Stimulated activated CD8-positive, alpha-beta memory T cell treated with anti-CD3 and anti-CD28 coated beads, Interleukin-4, amount 100 ng/mL, for 24 hours (primary cell): Measurements from ENCODE around the gene CDC42EP3.

Experiments
- DNase-seq: peaks from one replicate; pipeline ENCODE4 v3.0.0-alpha.2; 2020; ENCODE audit warnings: low read depth

Gene CDC42EP3

DNA sequence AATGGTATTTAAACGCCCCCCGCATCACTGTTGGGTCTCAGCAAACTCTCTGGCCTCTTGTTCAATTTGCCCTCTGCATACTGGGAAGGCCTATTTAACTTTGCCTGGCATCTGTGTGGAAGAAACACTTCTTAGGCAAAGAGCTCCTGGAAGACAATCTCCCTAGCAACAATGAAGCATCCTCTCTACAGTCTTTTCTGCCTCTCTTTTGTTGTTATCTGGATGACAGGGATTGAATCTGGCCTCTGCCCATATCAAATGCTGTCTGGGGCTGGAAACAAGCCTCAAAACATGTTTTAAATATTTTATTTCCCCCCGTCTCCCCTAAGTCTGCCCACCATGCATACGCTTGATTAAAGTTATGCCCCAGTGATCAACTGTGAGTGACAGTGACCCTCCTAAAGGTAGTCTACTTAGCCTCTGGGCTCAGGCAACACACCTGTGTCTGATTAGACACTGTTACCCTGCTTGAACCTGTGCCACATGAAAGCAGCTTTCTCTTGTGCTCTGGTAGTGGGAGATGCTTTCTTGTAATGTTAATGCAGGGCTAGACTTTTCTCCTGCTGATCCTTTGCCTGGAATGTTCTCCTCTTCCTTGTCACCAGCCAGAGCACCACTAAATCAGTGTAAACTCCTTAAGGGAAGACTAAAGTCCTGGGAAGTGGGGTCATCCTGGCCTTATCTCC, 34.9 kb downstream of the CDC42EP3 start:
- DNase-seq: no peak

- peak; percentile 48 for DNase-seq
Measured at GRCh38 chr2:37635504-37636380, 35.7 kb downstream of the CDC42EP3 start.

DNA sequence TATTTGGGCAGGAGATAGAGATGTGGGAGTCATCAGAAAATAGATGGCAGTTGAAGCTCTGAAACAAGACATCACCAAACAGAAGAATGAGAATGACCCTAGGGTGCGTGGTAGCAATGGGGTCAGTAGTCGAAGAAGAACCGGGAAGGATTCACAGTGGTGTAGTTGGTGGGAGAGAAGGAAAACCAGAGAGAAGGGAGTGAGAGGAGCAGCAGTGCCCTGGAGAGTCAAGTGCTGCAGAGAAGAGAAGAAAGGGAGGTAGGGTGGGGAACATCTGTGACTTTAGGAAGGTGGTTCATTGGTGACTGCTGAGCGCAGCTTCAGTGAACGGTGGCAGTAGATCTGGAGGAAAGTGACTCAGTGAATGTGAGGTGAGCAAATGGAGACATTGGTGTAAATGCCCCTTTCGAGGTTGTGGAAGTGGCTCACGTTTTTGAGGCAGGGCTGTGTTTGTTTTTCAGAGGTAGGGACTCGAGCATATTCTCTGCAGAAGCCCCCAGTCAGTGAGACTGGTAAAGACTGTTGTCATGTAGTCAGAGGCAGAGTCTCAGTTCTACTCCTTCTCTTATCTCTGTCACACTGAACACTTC, 36.4 kb downstream of the CDC42EP3 start:
- DNase-seq: no peak

GRCh38 chr2:37633845-37634244, 37.6 kb downstream of the CDC42EP3 start:
- DNase-seq: no peak

- no peak for DNase-seq
Measured at GRCh38 chr2:37633234-37633633, 38.2 kb downstream of the CDC42EP3 start.

- DNase-seq: no peak
Measured at GRCh38 chr2:37632310-37632709, 39.1 kb downstream of the CDC42EP3 start.

GRCh38 chr2:37631698-37632097, 39.7 kb downstream of the CDC42EP3 start:
- DNase-seq: no peak

- no peak for DNase-seq
Measured at GRCh38 chr2:37631292-37631691, 40.1 kb downstream of the CDC42EP3 start.

- DNase-seq: no peak
Measured at GRCh38 chr2:37630776-37631175, 40.7 kb downstream of the CDC42EP3 start.

DNA sequence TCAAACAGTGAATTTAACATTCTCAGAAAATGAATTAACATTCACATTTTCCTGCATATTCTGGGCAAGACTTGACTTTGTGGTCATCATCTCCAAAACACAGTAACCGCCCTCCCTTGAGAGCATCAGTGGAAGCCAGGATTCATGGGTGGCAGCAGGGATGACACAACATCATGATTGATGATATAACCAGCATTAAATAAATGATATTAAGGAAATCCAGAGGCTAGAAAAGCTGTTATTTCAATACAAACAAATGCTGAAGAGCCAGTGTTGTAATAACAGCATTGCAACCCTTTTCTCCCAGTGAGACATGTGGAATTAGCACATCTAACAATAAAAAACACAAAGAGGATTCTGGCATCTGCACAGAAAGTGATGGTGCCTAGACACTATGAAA, 41.1 kb downstream of the CDC42EP3 start:
- no peak for DNase-seq

DNA sequence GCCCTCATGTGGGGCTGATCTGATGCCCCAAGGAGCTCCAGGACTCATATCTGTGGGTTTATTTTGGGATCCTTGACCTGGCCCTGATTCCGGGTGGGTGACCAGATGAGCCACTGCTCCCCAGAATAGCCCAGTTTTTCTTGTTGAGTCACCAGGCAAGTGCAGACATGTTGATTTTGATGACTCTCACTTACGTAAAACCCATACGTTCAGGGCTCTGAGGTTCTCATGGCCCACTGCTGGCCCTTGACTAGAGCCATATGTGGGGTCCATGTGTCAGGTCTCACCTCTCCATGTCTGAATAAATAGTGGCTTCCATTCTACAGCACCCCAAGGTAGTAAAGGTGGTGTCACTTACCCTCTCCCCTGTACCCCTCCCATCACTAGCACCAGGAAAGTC, 41.9 kb downstream of the CDC42EP3 start:
- no peak for DNase-seq

- DNase-seq: no peak
Measured at GRCh38 chr2:37627710-37628109, 43.7 kb downstream of the CDC42EP3 start.

DNA sequence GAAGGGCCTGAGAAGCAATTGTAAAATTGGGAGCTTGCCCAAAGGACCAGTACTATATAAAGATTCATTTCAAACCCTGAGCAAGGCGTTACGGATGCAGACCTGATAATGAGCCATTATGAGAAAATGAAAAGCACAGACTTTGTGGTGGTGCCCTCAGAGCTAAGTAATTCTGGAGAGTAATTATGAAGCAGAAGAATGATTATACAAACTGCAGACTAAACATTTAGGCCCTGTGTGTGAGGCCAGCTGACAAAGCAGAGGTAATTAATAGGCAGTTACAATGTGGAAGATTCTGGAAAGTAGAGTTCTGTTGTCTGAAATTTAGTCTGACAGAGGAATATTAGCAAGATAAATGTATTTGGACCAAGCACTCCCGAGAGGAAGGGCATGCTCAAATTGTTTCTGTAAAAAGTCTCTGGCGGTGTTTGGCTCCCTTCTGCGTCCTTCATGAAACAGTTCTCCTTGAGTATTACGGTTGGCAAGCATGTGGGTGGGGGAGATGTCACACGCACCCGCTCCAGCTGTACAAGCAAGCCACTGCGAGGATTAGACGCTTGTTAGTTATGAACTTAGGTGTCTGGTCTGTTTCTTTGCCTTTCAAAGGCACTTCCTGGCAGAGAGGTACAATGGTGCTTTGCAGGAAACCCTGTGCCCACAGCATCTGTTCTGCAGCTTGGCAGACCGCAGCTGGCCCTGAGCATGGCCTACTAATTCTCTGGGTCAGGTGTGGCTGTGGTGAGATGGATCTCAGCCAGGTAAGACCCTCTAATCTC, 45.5 kb downstream of the CDC42EP3 start:
- DNase-seq: peak; percentile 28

GRCh38 chr2:37625156-37625555, 46.3 kb downstream of the CDC42EP3 start:
- no peak for DNase-seq

DNA sequence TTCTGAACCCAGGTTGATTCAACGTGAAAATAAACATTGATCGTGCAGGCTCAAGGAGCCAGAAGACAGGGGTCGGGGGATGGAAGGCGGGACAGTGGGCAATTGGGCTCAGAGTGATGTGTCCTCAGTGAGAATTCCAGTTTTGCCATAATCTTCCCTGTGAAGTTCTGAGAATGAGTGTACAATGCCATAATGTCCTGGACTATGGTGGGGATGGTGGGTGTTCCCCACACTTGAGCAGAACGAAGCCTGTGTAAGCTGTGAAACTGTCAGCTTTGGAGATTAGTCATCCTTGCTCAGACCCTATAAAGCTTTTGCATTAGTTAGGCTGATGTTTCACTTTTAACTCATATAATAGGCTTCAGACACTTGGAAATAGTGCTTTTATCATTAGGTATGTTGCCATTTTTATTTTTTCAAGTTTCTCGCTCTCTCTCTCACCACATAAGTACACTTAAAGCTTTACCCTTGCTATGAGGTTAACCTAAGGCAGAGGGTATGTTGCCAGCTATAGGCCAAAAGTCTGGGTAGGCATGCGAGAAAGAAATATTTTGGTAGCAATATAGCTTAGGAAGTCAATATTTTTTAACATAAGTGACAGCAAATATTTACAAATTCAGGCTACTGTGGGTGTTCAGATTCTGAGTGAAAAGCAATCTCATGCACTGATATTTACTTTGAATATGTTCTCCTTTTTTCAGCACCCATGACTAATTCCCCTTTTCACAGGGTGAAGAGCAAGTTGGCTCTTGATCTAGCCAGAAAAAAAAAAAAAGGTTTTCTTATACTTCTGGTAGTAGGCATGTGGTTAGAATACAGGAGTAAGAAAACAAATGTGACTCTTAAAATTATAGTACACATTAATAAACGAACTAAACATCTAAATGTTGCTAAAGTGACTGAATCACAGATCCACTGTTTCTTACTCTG, 47.2 kb downstream of the CDC42EP3 start:
- no peak for DNase-seq

- DNase-seq: no peak
Measured at GRCh38 chr2:37623406-37623805, 48.0 kb downstream of the CDC42EP3 start.

DNA sequence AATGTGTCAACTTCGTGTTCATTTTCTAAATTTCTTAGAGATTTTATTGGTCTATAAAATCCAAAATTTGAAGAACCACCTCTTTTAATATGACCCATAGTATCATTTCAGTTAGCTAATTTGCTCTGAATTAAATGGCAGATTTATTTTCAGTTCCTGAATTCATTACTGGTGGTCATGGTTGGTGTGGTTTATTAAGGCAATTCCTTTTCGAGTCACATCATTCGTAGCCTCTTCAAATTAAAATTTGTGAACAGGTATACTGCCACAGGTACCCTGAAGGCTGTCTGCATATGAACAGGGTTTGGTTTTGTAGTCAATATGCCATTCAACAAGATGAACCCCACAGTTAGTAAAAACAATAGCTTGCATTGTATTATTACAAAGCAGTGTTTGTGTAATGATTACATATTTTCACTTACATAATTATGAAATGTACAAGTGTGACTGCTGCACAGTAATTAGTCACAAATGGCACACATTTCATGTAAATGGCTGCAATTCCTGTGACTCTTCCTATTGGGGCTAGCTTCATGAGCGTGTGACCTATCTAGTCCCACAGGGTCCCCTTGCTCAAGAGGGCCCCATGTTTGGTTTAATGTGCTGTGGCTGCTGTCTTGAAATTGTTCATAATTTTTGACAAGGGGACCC, 48.9 kb downstream of the CDC42EP3 start:
- no peak for DNase-seq

DNA sequence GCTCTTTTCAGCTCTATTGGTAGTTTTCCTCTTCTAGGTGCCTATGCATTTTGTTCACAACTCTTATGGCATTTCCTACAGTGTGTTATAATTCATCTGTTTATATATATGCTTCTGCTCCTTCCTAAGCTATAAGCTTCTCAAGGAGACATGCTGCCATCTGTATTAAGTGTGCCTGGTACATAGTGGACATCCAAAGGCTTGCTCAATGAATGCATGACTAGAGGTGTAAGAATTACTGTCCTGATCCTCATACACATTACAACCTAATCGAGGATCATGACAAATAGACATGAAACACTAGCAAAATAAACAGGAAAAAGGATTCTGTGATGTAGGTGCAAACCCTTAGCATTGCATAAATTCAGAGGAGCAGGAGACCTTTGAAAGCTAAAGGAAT, 50.2 kb downstream of the CDC42EP3 start:
- DNase-seq: no peak

- DNase-seq: no peak
Measured at GRCh38 chr2:37619959-37620300, 51.5 kb downstream of the CDC42EP3 start.

DNA sequence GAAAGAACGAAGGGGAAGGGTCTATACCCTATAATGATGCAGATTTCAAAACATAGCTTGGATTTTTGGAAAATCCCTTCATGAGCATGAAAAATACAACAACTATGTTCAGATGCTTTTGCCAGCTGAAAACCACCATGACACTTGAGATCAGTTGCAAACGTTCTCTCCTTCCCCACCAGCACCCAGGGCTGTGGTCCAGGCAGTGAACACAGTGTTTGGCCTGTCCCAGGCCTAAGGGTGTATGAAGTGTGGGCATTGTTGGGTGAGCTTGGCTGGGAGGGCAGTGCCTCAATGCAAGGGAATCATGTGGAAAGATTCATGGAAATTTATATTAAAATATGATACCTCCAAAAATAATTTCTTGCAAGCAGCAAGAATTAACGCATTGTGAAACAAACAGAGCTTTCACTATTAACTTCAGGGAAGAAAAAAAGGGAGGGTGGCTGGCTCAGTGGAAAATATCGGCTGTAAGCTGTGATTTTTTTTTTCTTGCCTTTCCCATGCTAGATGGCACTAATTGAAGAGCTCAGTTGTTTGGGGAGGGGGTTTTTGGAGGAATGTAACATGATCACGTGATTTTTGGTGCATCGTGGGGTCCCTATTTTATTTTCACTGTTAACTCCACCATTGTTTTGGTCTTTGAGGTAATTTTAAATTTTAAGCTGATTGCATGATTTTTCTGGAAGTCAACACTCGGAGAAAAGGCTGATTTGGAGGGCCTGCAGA, 52.0 kb downstream of the CDC42EP3 start:
- no peak for DNase-seq
